Mammary epithelial cell (primary cell): Measurements from ENCODE around the gene RNU1-4.
"Not testable (repeated sequence)": the region's sequence is repeated elsewhere in the genome, so short reads cannot be mapped to it uniquely, and the experiment has no call there.

Source experiments
- CTCF ChIP-seq, 2 donors: IDR thresholded peaks in 1 of 2; conservative IDR thresholded peaks in 1 of 2; 2 replicates each; pipeline ENCODE4 v1.5.1; 2011 to 2012; ENCODE audit warnings: inconsistent platforms in 2 of 2, low read length in 2 of 2, mild to moderate bottlenecking in 2 of 2, control low read depth in 1 of 2, low read depth in 1 of 2; ENCODE audit not compliant: insufficient read depth in 1 of 2; ENCODE audit errors: extremely low read depth in 1 of 2
- EZH2 ChIP-seq: IDR thresholded peaks from 2 replicates; pipeline ENCODE4 v1.6.1; 2012; ENCODE audit warnings: low read length, inconsistent platforms, borderline replicate concordance

GRCh38 chr1:16765731-16766605, 25.7 kb downstream of the RNU1-4 start:
- TF ChIP-seq CTCF (conservative IDR thresholded peaks at IDR 0.05 in 1 of 2, IDR thresholded peaks at IDR 0.05 in 1 of 2; ENCODE audit: extremely low read depth in 1 of 2, insufficient read depth in 1 of 2, low read depth in 1 of 2, low read length in 2 of 2); EZH2: not testable (repeated sequence)
